ENCODE measurements around the gene CCDC60.

CCDC60 gene, protein sequence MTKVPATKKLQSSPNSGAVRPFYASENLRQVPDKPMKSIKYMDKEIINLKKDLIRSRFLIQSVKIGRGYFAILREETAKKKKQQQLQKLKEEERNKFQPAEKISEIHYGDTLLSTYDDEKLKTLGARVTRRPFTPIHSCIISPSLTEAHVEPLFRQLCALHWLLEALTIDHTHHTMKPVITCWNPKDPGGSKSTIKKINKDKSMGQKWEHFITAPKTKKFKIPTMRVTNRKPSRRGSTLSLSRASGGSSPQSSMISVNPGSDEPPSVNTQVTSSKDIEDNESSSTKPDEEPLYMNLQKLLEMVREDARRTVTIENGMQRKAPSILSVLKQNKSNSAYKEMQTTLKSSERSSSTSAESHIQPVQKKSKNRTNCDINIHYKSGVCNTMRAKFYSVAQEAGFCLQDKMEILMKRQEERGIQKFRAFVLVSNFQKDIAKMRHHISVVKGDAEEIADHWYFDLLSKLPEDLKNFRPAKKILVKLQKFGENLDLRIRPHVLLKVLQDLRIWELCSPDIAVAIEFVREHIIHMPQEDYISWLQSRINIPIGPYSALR

GRCh38 chr12:119334430-119335170, at the start of gene CCDC60:
Gene CCDC60, plus strand, starts transcription at chr12:119334729. Its CDS starts 448 bp downstream, at chr12:119335177.
- in situ Hi-C loops (cut with MboI; ENCODE audit: low sequenced_read_pairs) = no loop called here

DNA sequence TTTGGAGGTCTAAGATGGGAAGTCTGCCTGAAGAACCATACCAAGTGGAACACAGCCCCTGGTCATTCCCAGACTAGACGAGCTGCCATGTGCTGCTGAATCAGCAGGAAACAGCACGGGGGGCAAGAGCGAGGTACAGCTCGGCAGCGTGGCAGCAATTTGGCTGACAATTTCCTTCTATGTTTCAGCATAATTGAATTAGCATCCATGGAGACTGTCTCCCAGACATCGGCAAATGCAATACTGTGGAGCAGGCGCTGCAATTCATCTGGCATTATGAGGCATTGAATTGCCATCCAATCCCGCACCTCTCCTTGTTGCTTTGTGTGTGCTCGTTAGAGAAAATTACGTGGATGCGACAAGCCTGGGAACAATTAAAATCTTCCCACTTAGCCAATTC, 46.0 kb upstream of the CCDC60 start:
- in situ Hi-C loops (cut with MboI; ENCODE audit: low sequenced_read_pairs) = no loop called here

DNA sequence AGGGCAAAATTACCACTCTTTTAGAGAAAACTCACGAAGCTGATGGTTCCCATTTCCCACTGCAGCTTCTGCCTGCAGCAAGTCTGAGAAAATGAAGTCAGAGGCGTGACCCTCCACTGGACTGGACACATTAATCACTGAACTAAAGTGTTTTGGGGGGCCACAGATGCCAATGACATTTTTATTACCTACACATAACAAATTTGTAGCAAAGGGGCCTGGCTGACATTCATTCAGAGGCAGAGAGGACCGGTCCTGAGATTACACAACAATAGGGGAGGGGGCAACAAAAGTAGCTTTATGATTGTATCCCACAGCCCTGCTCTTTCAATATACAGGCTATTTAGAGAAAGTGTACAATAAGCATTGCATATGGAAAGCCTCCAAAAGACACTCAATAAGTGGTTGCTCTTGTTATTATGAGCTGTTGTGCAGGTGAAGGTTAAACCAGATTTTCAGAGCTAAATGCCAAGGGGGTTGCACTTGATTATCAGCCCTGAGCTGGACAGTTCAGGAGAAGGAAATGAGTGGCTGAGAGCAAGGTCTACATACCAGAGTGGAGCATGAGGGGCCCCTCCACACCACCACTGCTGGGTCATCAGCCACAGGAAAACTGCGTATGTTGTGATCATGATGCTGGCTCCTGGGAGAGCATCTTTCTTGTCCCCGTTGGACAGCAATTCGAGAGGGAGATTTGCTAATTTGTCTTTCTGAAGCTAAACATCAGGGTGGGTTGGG, 41.5 kb upstream of the CCDC60 start:
- in situ Hi-C loops (cut with MboI; ENCODE audit: low sequenced_read_pairs) = no loop called here

GRCh38 chr12:119294211-119294610, 40.3 kb upstream of the CCDC60 start:
- in situ Hi-C loops (cut with MboI; ENCODE audit: low sequenced_read_pairs) = no loop called here

DNA sequence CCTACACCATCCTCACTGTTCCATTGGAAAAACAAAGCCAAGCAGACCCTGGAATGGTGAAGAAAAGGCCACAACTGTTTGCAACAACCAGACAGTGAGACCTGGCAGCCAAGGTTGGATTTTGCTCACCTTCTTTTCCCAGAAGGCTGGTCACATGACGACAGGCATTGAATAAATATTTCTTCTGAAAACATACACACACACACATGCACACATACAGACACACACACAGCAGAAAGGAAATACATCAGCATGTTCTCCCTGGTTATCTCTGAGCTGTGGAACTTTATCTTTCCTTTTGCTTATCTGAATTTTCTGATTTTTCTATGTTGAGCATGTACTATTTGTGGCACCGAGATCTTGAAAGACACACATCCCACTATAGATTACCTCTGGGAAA, 38.0 kb upstream of the CCDC60 start:
- in situ Hi-C loops (cut with MboI; ENCODE audit: low sequenced_read_pairs) = no loop called here

GRCh38 chr12:119299130-119299529, 35.4 kb upstream of the CCDC60 start:
- in situ Hi-C loops (cut with MboI; ENCODE audit: low sequenced_read_pairs) = no loop called here

- in situ Hi-C loops (cut with MboI; ENCODE audit: low sequenced_read_pairs) = no loop called here
Observed at GRCh38 chr12:119301379-119301778, 33.1 kb upstream of the CCDC60 start.

DNA sequence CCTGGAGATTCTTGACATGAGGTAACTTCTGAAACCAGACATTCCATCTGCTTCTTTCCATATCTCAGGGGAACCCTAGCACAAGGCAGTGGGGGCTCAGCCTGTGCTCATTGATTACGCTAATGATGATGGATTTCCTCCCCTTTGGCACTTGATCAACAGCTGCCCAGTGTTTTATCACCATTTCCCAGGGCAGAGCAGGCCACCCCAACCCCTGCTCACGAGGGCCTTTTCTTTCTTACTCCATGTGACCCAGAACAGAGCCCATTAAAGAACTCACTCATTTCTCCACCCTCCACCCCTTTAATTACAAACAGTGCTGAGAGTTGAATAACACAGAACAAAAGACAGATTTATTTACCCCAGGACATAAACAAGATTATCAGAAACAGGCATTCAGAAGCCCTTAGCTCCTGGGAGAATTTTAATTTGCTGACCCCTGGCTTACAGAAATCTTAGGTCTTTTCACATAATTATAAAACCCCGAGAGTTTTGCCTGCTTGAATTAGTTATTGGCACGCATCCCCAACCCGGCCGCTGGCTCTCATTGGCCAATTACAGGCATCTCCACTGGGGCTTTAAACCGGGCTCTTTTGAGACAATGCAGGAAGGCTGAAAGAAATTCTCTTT, 32.0 kb upstream of the CCDC60 start:
- in situ Hi-C loops (cut with MboI; ENCODE audit: low sequenced_read_pairs) = no loop called here

DNA sequence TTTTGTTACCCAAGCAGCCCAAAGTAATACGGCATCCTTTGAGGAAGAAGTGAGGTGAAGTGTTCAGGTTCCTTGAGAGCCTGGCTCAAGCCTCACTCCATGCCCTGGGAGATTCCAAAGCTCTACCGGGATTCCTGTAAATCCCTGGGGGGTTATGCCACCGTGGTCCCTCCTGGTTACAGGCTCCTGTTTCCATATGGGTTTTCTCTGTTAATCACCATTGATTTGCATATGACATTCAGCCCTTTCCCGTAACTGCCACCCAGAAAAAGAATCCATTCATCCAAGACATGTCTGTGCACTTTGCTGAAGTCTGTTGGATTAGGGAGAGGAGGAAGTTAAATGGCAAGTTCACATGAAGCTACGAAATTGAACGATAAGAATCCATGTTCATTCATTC, 27.9 kb upstream of the CCDC60 start:
- in situ Hi-C loops (cut with MboI; ENCODE audit: low sequenced_read_pairs) = no loop called here

DNA sequence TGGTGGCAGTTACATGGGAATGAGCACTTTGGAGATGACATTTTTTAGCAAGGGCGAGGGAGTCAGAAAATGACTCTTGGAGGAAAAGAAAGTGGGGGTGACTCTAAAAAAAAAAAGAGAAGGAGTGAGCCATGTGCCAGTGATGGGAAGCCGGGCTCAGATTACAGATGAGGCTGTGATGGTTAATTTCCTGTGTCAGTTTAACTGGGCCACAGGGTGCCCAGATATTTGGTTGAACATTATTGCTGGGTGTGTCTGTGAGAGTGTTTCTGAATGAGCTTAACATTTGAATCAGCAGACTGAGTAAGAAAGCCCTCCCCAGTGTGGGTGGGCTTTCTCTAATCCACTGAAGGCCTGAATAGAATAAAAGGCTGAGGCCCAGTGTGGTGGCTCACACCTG, 26.8 kb upstream of the CCDC60 start:
- in situ Hi-C loops (cut with MboI; ENCODE audit: low sequenced_read_pairs) = no loop called here

- in situ Hi-C loops (cut with MboI; ENCODE audit: low sequenced_read_pairs) = no loop called here
Observed at GRCh38 chr12:119308708-119309456, 25.6 kb upstream of the CCDC60 start.

- in situ Hi-C loops (cut with MboI; ENCODE audit: low sequenced_read_pairs) = no loop called here
Observed at GRCh38 chr12:119311878-119312277, 22.7 kb upstream of the CCDC60 start.

GRCh38 chr12:119312904-119313303, 21.6 kb upstream of the CCDC60 start:
- in situ Hi-C loops (cut with MboI; ENCODE audit: low sequenced_read_pairs) = no loop called here

GRCh38 chr12:119314290-119314689, 20.2 kb upstream of the CCDC60 start:
- in situ Hi-C loops (cut with MboI; ENCODE audit: low sequenced_read_pairs) = no loop called here

GRCh38 chr12:119319638-119320037, 14.9 kb upstream of the CCDC60 start:
- in situ Hi-C loops (cut with MboI; ENCODE audit: low sequenced_read_pairs) = no loop called here

DNA sequence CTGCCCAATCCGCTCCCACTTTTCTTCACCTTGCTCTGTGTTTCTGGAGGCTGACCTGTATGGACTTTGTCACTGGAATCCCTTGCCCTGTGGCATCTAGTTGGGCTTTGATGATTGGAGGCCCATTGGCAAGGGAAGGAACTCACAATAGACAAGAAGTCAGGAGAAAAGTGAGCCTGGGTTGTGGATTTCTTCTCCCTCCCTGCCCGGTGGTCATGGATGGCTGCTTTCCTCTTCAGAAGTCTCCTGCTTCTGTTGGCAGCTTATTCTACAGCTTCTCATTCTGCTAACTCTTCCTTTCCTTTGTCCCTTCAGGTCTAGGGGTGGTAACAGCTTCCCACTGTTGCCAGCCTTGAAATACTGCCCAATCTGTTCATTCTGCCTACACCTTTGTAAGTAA, 13.9 kb upstream of the CCDC60 start:
- in situ Hi-C loops (cut with MboI; ENCODE audit: low sequenced_read_pairs) = no loop called here

GRCh38 chr12:119322301-119322723, 12.2 kb upstream of the CCDC60 start:
- in situ Hi-C loops (cut with MboI; ENCODE audit: low sequenced_read_pairs) = no loop called here

DNA sequence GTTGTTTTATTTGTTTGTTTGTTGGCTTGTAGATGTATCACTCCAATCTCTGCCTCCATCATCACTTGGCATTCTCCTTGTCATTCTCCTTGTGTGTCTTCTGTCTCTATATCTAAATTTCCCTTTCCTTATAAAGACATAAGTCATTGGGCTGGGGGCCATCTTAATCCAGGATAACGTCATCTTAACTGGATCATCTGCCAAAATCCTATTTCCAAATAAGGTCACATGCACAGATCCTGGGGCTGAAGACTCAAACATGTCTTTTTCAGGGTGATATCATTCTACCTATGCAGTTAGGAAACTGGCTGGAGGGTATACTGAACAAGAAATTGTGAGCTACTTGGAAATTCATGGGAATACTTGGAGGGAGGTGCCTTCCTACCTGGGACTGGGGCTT, 8.7 kb upstream of the CCDC60 start:
- in situ Hi-C loops (cut with MboI; ENCODE audit: low sequenced_read_pairs) = no loop called here

DNA sequence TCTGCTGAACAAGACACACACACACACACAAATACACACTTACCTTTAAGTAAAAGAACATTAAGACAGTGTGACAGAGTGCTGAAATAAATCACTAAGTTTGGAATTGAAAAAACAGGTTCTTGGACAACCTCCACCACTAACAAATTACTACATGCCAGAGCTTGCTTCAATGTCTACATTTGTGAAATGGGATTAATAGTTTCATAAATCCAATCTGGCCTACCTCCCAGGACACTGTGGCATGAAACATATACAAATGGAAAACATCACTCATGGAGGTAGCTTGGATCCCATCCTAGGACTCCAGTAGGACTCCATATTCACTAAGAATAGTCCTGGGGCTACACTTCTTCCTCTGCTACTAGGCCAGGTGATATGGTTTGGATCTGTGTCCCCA, 8.2 kb upstream of the CCDC60 start:
- in situ Hi-C loops (cut with MboI; ENCODE audit: low sequenced_read_pairs) = no loop called here

- in situ Hi-C loops (cut with MboI; ENCODE audit: low sequenced_read_pairs) = no loop called here
Observed at GRCh38 chr12:119327471-119327870, 7.1 kb upstream of the CCDC60 start.

All from hTERT RPE-1 (cell line).